Measurements from ENCODE around the gene ITGA11.

Gene ITGA11

DNA sequence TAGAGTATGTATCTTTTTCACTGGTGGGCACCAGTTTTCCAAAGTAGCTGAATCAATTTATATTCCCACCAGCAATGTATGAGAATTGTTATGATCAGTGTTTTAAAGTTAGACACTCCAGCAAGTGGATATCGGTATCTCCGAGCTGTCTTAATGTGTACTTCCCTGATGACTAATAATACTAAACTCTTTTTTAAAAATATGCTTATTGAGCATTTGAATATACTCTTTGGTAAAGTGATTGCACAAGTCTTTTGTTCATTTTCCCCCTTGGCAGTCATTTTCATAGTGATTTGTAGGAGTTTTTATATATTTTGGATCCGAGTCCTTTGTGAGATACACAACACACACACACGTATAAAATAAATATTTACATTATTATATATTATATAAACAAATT, 166.9 kb downstream of the ITGA11 start:
- DNase-seq: no peak
- TF ChIP-seq CTCF (IDR thresholded peaks at IDR 0.05; ENCODE audit: low read depth, low read length, missing control alignments): no peak
- Histone ChIP-seq H3K36me3 (replicated peaks) (no peaks in the 10 kb centered on the region), H3K27me3 (replicated peaks) (no peaks in the 10 kb centered on the region), H3K4me3 (ENCODE audit: low read depth, low read length) (no peak overlapping the region), H3K27ac (no peak overlapping the region)
- in situ Hi-C loops (cut with HindIII; ENCODE audit: low pct_ligation_motif_present, low sequenced_read_pairs): no loop called here

DNA sequence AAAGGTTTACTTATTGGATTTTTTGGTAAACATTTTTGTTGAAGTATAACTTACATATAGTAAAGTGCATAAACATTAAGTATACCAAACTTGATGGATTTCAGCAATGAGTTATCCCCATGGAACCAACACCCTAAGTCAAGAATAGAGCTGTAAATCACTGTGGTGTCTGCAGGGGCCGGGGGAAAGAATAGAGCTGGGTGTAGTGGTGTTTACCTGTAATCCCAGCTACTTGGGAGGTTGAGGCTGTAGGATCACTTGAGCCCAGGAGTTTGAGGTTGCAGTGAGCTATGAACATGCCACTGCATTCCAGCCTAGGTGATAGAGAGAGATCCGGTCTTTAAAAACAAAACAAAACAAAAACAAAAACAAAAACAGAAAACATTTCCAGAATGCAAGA, 167.7 kb downstream of the ITGA11 start:
- Histone ChIP-seq H3K27ac (no peak overlapping the region), H3K27me3 (replicated peaks) (no peaks in the 10 kb centered on the region), H3K36me3 (replicated peaks) (no peaks in the 10 kb centered on the region), H3K4me3 (ENCODE audit: low read depth, low read length) (no peak overlapping the region)
- no peak for DNase-seq
- no peak for TF ChIP-seq CTCF (IDR thresholded peaks at IDR 0.05; ENCODE audit: low read depth, low read length, missing control alignments)
- in situ Hi-C loops (cut with HindIII; ENCODE audit: low pct_ligation_motif_present, low sequenced_read_pairs): no loop called here

DNA sequence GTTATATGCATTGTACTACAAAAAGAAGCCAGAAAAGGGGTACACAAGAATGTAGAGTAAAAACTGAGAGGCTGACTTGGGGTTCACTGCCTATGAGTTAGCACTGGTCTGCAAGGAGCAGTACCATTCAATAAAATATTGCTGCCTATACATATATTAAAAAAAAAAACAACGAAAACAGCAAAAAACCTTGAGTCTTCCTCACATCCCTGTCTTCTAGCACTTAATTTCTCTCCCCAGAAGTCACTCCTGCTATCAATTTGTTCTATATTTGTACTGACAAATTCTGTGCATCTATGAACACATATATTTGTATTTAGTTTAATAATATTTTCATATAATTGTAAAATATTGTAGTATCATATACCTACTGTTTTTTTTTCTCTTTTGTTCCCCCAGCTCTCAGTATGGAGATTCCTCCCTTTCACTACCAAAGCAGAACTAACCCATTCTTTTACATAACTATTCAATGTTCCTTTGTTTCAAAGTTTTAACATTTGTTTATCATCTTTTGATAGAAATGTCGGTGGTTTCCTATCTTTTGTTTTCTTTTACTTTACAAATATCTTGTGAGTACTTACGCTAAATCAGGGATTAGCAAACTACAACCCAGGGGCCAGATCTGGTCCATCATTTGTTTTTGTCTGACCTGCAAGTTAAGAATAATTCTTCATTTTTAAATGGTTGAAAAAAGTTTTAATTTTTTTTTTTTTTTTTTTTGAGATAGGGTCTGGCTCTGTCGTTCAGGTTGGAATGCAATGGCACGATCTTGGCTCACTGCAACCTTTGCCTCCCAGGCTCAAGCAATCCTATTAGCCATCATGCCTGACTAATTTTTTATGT, 169.2 kb downstream of the ITGA11 start:
- H3K36me3 ChIP-seq (replicated peaks): no peaks in the 10 kb centered on the region
- no peak overlapping the region for H3K27ac ChIP-seq
- TF ChIP-seq CTCF (IDR thresholded peaks at IDR 0.05; ENCODE audit: low read depth, low read length, missing control alignments): no peak
- H3K4me3 ChIP-seq (ENCODE audit: low read depth, low read length): no peak overlapping the region
- H3K27me3 ChIP-seq (replicated peaks): no peaks in the 10 kb centered on the region
- in situ Hi-C loops (cut with HindIII; ENCODE audit: low pct_ligation_motif_present, low sequenced_read_pairs): no loop called here
- DNase-seq: no peak

GRCh38 chr15:68261980-68262379, 170.0 kb downstream of the ITGA11 start:
- TF ChIP-seq CTCF (IDR thresholded peaks at IDR 0.05; ENCODE audit: low read depth, low read length, missing control alignments): no peak
- Histone ChIP-seq H3K27me3 (replicated peaks) (no peaks in the 10 kb centered on the region), H3K36me3 (replicated peaks) (no peaks in the 10 kb centered on the region), H3K27ac (no peak overlapping the region), H3K4me3 (ENCODE audit: low read depth, low read length) (no peak overlapping the region)
- DNase-seq: no peak
- in situ Hi-C loops (cut with HindIII; ENCODE audit: low pct_ligation_motif_present, low sequenced_read_pairs): no loop called here

GRCh38 chr15:68261241-68261640, 170.7 kb downstream of the ITGA11 start:
- no peak overlapping the region for H3K4me3 ChIP-seq (ENCODE audit: low read depth, low read length)
- no peak for TF ChIP-seq CTCF (IDR thresholded peaks at IDR 0.05; ENCODE audit: low read depth, low read length, missing control alignments)
- H3K27ac ChIP-seq: no peak overlapping the region
- in situ Hi-C loops (cut with HindIII; ENCODE audit: low pct_ligation_motif_present, low sequenced_read_pairs): no loop called here
- no peak for DNase-seq
- no peaks in the 10 kb centered on the region for H3K36me3 ChIP-seq (replicated peaks)
- H3K27me3 ChIP-seq (replicated peaks): no peaks in the 10 kb centered on the region

DNA sequence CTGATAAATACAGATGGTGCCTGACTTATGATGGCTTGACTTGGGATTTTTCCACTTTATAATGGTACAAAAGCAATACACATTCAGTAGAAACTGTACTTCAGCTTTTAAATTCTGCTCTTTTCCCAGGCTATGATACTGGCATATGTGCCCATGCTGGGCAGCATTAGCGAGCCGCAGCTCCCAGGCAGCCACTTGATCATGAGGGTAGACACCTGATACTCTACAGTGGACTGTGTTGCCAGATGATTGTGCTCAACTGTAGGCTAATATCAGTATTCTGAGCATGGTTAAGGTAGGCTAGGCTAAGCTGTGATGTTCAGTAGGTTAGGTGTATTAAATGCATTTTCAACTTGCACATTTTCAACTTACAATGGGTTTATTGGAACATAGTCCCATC, 172.1 kb downstream of the ITGA11 start:
- H3K27me3 ChIP-seq (replicated peaks): no peaks in the 10 kb centered on the region
- in situ Hi-C loops (cut with HindIII; ENCODE audit: low pct_ligation_motif_present, low sequenced_read_pairs): no loop called here
- no peak for DNase-seq
- no peaks in the 10 kb centered on the region for H3K36me3 ChIP-seq (replicated peaks)
- TF ChIP-seq CTCF (IDR thresholded peaks at IDR 0.05; ENCODE audit: low read depth, low read length, missing control alignments): no peak
- H3K4me3 ChIP-seq (ENCODE audit: low read depth, low read length): no peak overlapping the region
- no peak overlapping the region for H3K27ac ChIP-seq

Data from brain microvascular endothelial cell (primary cell).